NCI-H524 (cell line): ENCODE results near the gene PEDS1.
"Not testable (repeated sequence)": the region's sequence is repeated elsewhere in the genome, so short reads cannot be mapped to it uniquely, and the experiment has no call there.

ENCODE experiments used
- DNase-seq, 2 experiments: peaks; one replicate each; lab custom pipeline; 2025; lab: John Stamatoyannopoulos, UW

PEDS1 gene

DNA sequence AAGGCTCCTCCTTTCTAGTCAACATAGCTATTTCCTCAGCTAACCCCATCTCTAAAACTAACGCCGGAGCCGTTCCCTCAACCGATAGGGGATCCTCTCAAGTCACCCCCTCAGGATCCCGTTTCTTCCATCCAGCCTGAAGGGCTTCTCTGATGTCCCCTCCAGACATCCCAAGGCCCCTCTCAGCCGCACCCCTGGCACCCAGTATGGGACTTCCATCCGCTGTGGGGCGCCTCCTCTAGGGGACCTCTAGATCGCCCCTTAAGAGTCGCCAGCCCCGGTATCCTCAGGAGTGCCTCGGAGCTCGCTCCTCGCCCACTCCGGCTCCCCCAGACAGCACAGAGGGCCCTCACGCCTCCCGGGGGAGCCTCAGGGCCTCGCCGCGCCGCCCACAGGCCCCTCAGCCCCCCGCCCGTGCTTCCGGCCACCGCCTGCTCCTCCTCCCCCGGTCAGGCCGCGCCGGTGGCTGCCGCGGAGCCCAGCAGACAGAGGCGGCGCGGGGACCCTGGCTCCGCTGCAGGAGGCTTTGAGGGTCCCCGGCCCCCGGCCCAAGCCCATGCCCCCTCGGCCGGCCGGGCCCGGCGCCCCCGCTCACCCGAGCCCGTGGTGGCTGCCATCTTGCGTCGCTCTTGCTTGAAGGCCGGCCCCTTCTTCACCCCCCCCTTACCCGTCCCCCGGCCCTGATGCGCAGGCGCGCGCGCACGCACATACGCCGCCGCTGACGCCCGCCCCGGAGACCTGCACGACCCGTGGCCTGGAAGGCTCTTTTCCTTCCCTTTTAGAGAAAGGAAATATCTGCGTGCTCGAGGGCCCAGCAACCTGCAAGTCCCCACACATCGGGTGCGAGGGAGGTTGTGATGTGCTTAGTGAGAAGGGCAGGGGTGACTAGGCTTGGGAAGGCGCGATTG is 40.8 kb downstream of the PEDS1 start, which contains the start of gene UBE2V1:
TSS of gene UBE2V1 (minus strand) at position 639 of the 908 bp plus-strand sequence. CDS start at position 617, 22 bp downstream.
- DNase-seq: peak; percentile 65 to 75

DNA sequence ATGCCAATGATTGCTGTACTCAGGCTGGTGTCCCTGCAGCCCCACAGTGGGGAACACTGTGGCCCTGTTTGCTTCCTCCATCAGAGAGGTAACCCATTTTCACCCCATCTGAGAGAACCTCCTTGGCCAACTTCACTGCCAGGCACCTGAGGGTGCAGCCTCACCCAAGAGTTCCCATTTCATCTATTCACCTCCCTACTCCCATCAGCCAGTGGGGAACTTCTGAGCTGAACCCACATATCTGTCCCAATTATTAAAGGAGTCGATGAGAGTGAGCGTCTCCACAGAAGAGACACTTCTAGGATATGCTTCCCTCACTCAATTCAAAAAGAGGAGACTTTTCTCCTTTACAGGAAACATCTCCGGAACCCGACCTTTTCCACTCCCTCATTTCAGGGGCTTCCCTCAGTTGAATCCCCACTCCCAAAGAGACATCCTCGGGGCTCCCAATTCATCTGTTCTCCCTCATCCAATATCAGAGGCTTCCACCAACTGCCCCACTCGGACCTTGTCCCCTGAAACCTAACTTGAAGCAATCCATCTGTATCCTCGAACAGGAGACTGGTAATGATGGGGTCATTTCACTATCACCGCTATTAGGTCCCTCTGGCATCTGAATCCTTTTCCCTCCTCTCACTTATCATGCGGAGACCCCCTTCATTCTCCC is 41.6 kb downstream of the PEDS1 start:
- DNase-seq: no peak

DNA sequence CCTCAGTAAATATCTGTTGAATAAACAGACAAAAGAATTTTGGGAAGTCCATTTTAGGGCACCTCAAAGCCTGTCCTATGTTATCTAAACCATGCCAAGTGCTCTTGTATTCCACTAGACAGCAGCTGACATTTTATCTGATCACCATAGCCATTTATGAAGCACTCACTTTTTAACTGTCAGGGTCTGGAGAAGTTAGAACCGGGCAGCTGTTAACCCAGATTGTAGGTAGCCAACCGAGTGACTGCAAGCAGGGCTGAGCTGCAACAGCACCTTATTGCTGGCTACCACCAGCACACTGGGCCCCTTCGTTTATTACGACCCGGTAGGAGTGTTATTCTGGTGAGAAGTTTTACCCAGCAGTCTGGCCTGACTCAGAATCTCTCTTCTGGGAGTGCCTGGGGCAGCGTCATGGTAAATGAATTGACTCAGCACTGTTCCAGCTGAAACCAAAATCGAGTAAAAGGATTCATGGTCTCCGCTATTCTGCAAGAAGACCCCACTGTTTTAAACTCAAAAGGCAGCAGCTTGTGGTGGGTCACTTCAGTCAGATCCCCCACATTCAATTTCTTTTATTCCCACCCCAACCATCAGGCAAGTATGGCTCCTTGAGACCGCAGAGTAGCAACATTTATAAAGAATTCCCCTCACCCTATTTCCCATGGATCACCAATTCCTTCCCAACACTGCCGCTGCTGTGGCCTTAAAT is 42.2 kb downstream of the PEDS1 start:
- no peak for DNase-seq

DNA sequence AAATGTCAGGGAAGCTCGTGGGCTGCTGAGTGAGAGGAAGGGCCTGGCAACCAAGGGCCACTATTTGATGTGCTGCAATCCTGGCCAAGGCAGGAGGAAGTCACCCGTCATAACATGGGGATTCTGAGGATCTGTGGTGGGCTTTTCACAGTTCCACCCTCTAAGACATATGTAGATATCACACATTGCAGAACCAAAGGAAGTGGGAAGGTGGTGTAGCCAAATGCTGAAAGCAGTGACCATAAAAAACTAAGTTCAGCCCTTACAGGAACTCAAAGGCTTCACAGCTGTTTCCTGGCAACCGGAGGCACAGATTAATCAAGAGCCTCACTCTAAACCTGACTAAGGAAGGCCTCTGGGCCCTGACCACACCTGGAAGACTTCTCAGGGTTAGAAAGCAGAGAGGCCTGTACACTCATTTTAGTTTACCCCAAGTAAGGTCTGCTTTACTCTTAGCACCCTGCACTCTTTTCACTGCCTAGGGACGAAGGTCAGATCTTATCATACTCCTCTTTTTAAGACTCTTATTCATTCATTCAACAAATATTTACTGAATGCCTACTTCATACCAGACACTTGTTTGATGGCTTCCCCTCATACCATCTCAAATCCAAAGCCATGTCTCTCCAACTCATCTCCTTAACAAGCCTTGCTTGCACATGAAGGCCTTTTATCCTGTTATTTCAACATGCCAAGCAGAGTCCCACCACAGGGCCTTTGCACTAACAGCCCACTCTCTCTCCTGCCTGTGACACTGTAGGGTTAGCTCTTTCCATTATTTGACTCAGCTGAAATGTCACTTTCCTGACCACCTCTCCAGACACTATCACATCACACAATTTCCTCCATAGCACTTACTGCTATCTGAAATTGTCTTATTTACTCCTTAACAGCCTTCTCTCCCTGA is 43.1 kb downstream of the PEDS1 start:
- no peak for DNase-seq

DNA sequence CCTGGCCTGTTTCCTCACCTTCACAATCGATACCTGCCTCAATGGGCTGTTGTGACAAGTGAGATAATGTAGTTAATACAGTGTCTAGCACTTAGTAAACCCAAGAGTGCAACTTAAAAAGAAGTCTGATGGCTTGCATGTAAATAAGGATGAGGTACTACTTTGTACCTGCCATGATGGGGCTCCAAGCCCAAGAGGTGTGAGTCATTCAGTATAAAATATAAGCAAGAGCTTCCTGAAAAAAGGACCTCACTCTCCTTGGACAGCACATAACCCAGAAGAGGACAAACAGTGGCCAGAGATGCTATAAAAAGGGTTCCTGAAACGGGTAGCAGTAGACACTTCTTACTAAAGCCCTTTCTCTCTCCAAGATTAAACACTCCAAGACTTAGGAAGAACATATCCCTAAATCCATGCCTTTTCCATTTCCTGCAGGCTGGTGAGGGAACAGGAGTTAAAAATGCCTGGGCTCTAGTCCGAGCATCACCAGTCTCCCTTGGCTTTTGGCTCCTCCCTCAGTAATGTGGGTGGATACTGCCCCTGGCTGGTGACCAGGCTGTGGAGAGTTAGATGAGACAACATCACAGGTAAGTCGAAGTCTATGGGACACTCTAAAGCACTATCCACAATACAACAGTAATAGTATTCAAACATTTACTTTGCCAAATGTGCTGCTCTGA is 44.8 kb downstream of the PEDS1 start:
- no peak for DNase-seq

DNA sequence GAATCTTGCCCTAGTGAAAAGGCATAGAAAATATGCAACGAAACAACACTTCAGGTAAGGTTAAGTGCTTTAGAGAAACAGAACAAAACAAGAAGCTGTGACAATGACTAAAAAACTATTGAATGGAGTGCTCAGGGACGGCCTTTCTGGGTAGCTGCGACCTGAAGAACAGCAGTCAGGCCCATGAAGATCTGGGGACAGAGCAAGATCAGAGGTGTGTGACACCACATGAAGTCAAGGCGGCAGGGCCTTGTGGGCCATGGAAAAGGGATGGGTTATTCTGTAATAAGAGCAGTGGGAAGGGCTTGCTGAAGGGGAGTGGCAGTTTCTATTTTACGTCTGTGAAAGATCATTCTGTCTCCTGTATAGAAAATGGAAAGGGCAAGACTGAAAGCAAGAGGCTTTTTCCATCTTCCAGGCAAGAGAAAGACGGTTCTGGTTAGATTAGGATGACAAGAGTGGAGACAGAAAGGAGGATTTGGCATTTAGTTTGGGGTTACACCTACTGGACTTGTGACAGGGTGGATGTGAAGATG is 45.7 kb downstream of the PEDS1 start:
- DNase-seq: no peak

DNA sequence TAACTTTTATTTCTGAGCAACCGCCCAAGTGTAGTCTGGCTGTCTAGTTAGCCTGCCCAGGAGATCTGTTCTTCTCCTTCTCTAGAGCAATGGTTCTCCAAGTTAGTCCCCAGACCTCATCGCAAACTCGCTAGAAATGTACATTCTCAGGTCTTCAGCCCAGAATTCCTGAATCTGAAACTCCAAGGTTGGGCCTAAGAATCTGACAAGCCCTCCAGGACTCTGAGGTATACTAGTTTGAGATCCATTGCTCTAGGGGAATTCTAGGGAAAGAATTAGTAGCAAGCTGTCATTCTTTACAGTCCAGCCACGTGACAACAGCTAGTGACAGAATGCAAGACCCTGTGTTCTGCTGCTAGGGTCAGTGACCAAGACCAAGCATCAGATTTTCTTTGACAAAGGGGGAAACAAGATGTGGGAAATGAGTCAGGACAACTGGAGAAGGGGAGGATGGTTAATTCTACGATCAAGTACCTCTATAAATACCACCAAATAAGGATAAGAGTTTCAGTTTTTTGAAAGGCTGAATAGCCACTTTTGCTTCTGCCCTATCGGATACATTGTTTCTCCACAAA is 46.4 kb downstream of the PEDS1 start:
- no peak for DNase-seq

DNA sequence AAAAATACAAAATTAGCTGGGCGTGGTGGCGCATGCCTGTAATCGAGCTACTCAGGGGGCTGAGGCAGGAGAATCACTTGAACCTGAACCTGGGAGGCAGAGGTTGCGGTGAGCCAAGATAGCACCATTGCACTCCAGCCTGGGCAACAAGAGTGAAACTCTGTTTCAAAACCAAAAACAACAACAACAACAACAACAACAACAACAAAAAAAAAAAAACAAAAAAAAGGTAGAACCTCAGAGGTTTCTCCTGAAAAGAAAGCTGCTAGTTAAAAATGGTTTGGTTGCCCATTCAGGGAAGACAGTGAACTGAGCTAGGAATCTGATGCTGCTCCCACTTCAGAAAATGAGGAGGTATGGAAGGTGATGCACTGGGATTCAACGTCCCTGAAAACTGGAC is 46.9 kb downstream of the PEDS1 start:
- DNase-seq: not testable (repeated sequence)
